SK-N-SH (cell line): Measurements from ENCODE around the gene SEC61B. TPM values are rescaled to one million over a fixed set of nuclear protein-coding genes. Genes with fewer than 3 reads are reported as not detected.

Experiments
- CTCF ChIA-PET: fragments of 300-600, 350-600 bp; formaldehyde crosslinking; extraction: SDS; loops from one replicate; lab custom pipeline; 2021; lab: Yijun Ruan, JAX
- POLR2A ChIA-PET: fragments of 350-600 bp; sonication (Branson Sonifier 250); formaldehyde crosslinking; extraction: SDS; loops from one replicate; lab custom pipeline; 2020; ENCODE audit warnings: antibody characterized with exemption, inconsistent platforms; lab: Yijun Ruan, JAX
- DNase-seq: peaks from one replicate; pipeline ENCODE4 v3.0.0; 2012
- H2AFZ ChIP-seq: fragments of 200-600 bp; sonication (generic); 2 replicates; pipeline ENCODE4 v1.8.1; 2016; ENCODE audit warnings: antibody characterized with exemption, mild to moderate bottlenecking, low read depth
- H3F3A ChIP-seq: fragments of 200-600 bp; sonication (generic); replicated peaks from 2 replicates; pipeline ENCODE3; 2016; ENCODE audit warnings: antibody characterized with exemption, mild to moderate bottlenecking; ENCODE audit not compliant: insufficient read depth
- H3K27ac ChIP-seq, 2 experiments: fragments of 200-500 bp in 1 of 2; fragments of 200-600 bp in 1 of 2; sonication (Bioruptor generic) in 1 of 2; sonication (generic), shearing (Covaris generic) in 1 of 2; 2 replicates each; pipeline versions ENCODE4 v1.5.1 to v1.6.1; 2014 to 2016; ENCODE audit warnings: low read depth in 2 of 2, inconsistent platforms in 1 of 2, low read length in 1 of 2, mild to moderate bottlenecking in 1 of 2, mixed read lengths in 1 of 2
- H3K27me3 ChIP-seq: fragments of 200-600 bp; sonication (generic), shearing (Covaris generic); 2 replicates; pipeline ENCODE4 v1.6.1; 2016; ENCODE audit warnings: mixed run types; ENCODE audit not compliant: insufficient read depth
- H3K36me3 ChIP-seq, 2 experiments: fragments of 200-500 bp in 1 of 2; fragments of 200-600 bp in 1 of 2; sonication (Bioruptor generic) in 1 of 2; sonication (generic) in 1 of 2; replicated peaks in 1 of 2; 2 replicates each; pipeline versions ENCODE3 to v1.5.1; 2014 to 2016; ENCODE audit warnings: low read length in 1 of 2, mild to moderate bottlenecking in 1 of 2; ENCODE audit not compliant: insufficient read depth in 2 of 2, control insufficient read depth in 1 of 2
- H3K4me1 ChIP-seq, 2 experiments: fragments of 200-500 bp in 1 of 2; fragments of 200-600 bp in 1 of 2; sonication (Bioruptor generic) in 1 of 2; sonication (generic), shearing (Covaris generic) in 1 of 2; 2 replicates each; pipeline versions ENCODE4 v1.5.1 to v1.6.1; 2014 to 2016; ENCODE audit warnings: low read depth in 1 of 2, low read length in 1 of 2, mixed run types in 1 of 2; ENCODE audit not compliant: insufficient read depth in 2 of 2, control insufficient read depth in 1 of 2
- H3K4me2 ChIP-seq: fragments of 200-600 bp; sonication (generic), shearing (Covaris generic); 2 replicates; pipeline ENCODE4 v1.6.1; 2017; ENCODE audit warnings: mixed run types
- H3K4me3 ChIP-seq, 2 experiments: fragments of 200-500 bp in 1 of 2; fragments of 200-600 bp in 1 of 2; sonication (Bioruptor generic) in 1 of 2; sonication (generic), shearing (Covaris generic) in 1 of 2; 2 replicates each; pipeline versions ENCODE4 v1.5.1 to v1.8.1; 2014 to 2016; ENCODE audit warnings: low read depth in 2 of 2, inconsistent platforms in 1 of 2, low read length in 1 of 2, mild to moderate bottlenecking in 1 of 2, mixed read lengths in 1 of 2, moderate library complexity in 1 of 2
- H3K79me2 ChIP-seq: fragments of 200-600 bp; sonication (generic); 2 replicates; pipeline ENCODE4 v1.8.1; 2017; ENCODE audit warnings: mild to moderate bottlenecking; ENCODE audit not compliant: insufficient read depth
- H3K9ac ChIP-seq: fragments of 200-600 bp; sonication (generic); 2 replicates; pipeline ENCODE4 v1.6.1; 2017; ENCODE audit warnings: mixed run types
- H3K9me2 ChIP-seq: fragments of 200-600 bp; sonication (generic); 2 replicates; pipeline ENCODE4 v1.6.1; 2017; ENCODE audit warnings: mixed run types
- H3K9me3 ChIP-seq: fragments of 200-600 bp; sonication (generic); 2 replicates; pipeline ENCODE4 v1.6.1; 2017; ENCODE audit warnings: mixed run types, mild to moderate bottlenecking, moderate library complexity
- H4K20me1 ChIP-seq: fragments of 200-600 bp; sonication (generic); 2 replicates; pipeline ENCODE4 v1.6.1; 2017; ENCODE audit warnings: mild to moderate bottlenecking, mixed run types; ENCODE audit not compliant: insufficient read depth
- CHD2 ChIP-seq: fragments of 150-350 bp; IDR thresholded peaks from 2 replicates; pipeline ENCODE4 v1.6.1; 2018; ENCODE audit warnings: low read length; ENCODE audit not compliant: partially characterized antibody
- EP300 ChIP-seq, 2 experiments: IDR thresholded peaks; 2 replicates each; pipeline versions ENCODE4 v1.4.0 to v1.6.1; 2012; ENCODE audit warnings: borderline replicate concordance in 1 of 2, low read depth in 1 of 2, low read length in 1 of 2
- FOSL2 ChIP-seq: IDR thresholded peaks from 2 replicates; pipeline ENCODE4 v1.4.0; 2012; ENCODE audit warnings: low read depth, mild to moderate bottlenecking, moderate library complexity, borderline replicate concordance
- FOXJ3 ChIP-seq: sonication (generic); formaldehyde crosslinking; IDR thresholded peaks from 2 replicates; pipeline ENCODE4 v1.5.1; 2020; ENCODE audit warnings: mild to moderate bottlenecking, missing genetic modification reagents
- FOXM1 ChIP-seq: IDR thresholded peaks from 2 replicates; pipeline ENCODE4 v1.4.0; 2012; ENCODE audit warnings: low read depth, mild to moderate bottlenecking
- GATA2 ChIP-seq: sonication (generic); formaldehyde crosslinking; IDR thresholded peaks from 2 replicates; pipeline ENCODE4 v1.5.0; 2020; ENCODE audit warnings: mild to moderate bottlenecking, missing genetic modification reagents
- MAX ChIP-seq: IDR thresholded peaks from 2 replicates; pipeline ENCODE4 v1.4.0; 2012; ENCODE audit warnings: low read depth
- POLR2AphosphoS5 ChIP-seq: IDR thresholded peaks from 2 replicates; pipeline ENCODE4 v1.6.1; 2012; ENCODE audit warnings: low read depth, low read length
- RAD21 ChIP-seq: IDR thresholded peaks from 2 replicates; pipeline ENCODE4 v1.6.1; 2012; ENCODE audit warnings: mild to moderate bottlenecking, low read length
- RCOR1 ChIP-seq: fragments of 150-350 bp; IDR thresholded peaks from 2 replicates; pipeline ENCODE4 v1.6.1; 2017; ENCODE audit warnings: antibody characterized with exemption, low read length
- REST ChIP-seq: IDR thresholded peaks from 2 replicates; pipeline ENCODE4 v1.6.1; 2012; ENCODE audit warnings: mild to moderate bottlenecking, low read depth, low read length, moderate library complexity
- RFX5 ChIP-seq: IDR thresholded peaks from 2 replicates; pipeline ENCODE4 v1.6.1; 2012; ENCODE audit warnings: mild to moderate bottlenecking, improper control_type of control experiment, low read length
- SMC3 ChIP-seq: IDR thresholded peaks from 2 replicates; pipeline ENCODE4 v1.6.1; 2012; ENCODE audit warnings: low read depth, low read length, improper control_type of control experiment
- TAF1 ChIP-seq: IDR thresholded peaks from 2 replicates; pipeline ENCODE4 v1.6.1; 2012; ENCODE audit warnings: low read depth, mild to moderate bottlenecking, low read length, moderate library complexity, borderline replicate concordance
- TCF12 ChIP-seq: IDR thresholded peaks from 2 replicates; pipeline ENCODE4 v1.4.0; 2012
- USF1 ChIP-seq: IDR thresholded peaks from 2 replicates; pipeline ENCODE4 v1.4.0; 2012; ENCODE audit warnings: low read depth, borderline replicate concordance
- WGBS: methylation state at CpG from one replicate; pipeline ENCODE4 v1.1.6; 2017; ENCODE audit warnings: low lambda C conversion rate; 5-methylcytosine and 5-hydroxymethylcytosine counted together
- polyA plus RNA-seq, 3 experiments: library from polyadenylated mRNA; depleted of rRNA; stranded (reverse); fragments of >200 nt; gene quantifications; 2 replicates each; pipeline ENCODE4 v1.2.3, GENCODE V29; 2012

SEC61B gene
- polyA plus RNA-seq, 1 of the 3 experiments (the other 2 are of a cell fraction): 174 TPM

- Histone ChIP-seq H3K27ac (no peak overlapping the region), H2AFZ (no peak overlapping the region), H3F3A (no peaks in the 10 kb centered on the region), H3K27me3 (no peaks in the 10 kb centered on the region), H3K4me2 (no peak overlapping the region), H3K9me3 (no peaks in the 10 kb centered on the region), H3K36me3 (no peaks in the 10 kb centered on the region), H4K20me1 (no peaks in the 10 kb centered on the region), H3K4me3 (no peak overlapping the region), H3K9ac (no peak overlapping the region), H3K4me1 (peaks cover 0 to 48% of the 10 kb centered on the region in 2 experiments; a peak in 2 of 4 replicates), H3K9me2 (no peaks in the 10 kb centered on the region), H3K79me2 (no peaks in the 10 kb centered on the region)
- WGBS: 71% methylated on average over 10 of the region's 10 CpGs
- DNase-seq: no peak
- ChIA-PET POLR2A (no interaction called here), CTCF (interaction anchor here (5.2 kb wide), 1 partner anchor 11 kb away, joined by 54 read pairs; no protein-coding TSS in a partner anchor)
- TF ChIP-seq USF1: no peak
- TF ChIP-seq FOXM1: no peak
- TF ChIP-seq GATA2 (CRISPR knock-in tag): no peak
- TF ChIP-seq REST: no peak
- no peak for TF ChIP-seq TAF1
- TF ChIP-seq TCF12: no peak
- TF ChIP-seq CHD2: no peak
- no peak for TF ChIP-seq MAX
- TF ChIP-seq FOSL2: no peak
- no peak for TF ChIP-seq EP300 (IDR thresholded peaks at IDR 0.05; ENCODE audit: borderline replicate concordance in 1 of 2, low read depth in 1 of 2, low read length in 1 of 2)
- no peak for TF ChIP-seq RAD21
- no peak for TF ChIP-seq FOXJ3
- TF ChIP-seq RFX5: no peak
- TF ChIP-seq RCOR1: no peak
- no peak for TF ChIP-seq POLR2AphosphoS5
- TF ChIP-seq SMC3: no peak
Measured at GRCh38 chr9:99173570-99174504, 48.2 kb upstream of the SEC61B start.
